BE2C (cell line): ENCODE data around the gene TMEM156.
A peak's percentile ranks its signal among the peaks of the same experiment; 100 is the strongest.
"Not testable (repeated sequence)": the region's sequence is repeated elsewhere in the genome, so short reads cannot be mapped to it uniquely, and the experiment has no call there.

Source experiments
- DNase-seq: peaks from one replicate; pipeline ENCODE4 v3.0.0-alpha.2; 2020
- H3K27me3 ChIP-seq: fragments of 250-450 bp; sonication (Bioruptor Pico); 2 replicates; pipeline ENCODE4 v1.5.1; 2020; ENCODE audit warnings: mild to moderate bottlenecking
- H3K36me3 ChIP-seq: fragments of 250-450 bp; sonication (Bioruptor Pico); 2 replicates; pipeline ENCODE4 v1.5.1; 2020; ENCODE audit warnings: mild to moderate bottlenecking
- H3K4me1 ChIP-seq: fragments of 250-450 bp; sonication (Bioruptor Pico); 2 replicates; pipeline ENCODE4 v1.5.1; 2020
- H3K4me3 ChIP-seq: 2 replicates; pipeline ENCODE4 v1.5.1; 2011; ENCODE audit warnings: low read depth, low read length
- H3K9me3 ChIP-seq: fragments of 250-450 bp; sonication (Bioruptor Pico); 2 replicates; pipeline ENCODE4 v1.5.1; 2020
- TF ChIP-seq, protein P1 (sequence below): IDR thresholded peaks from 2 replicates; pipeline ENCODE4 v1.5.1; 2012; ENCODE audit warnings: mild to moderate bottlenecking, low read depth, low read length

TMEM156 gene

DNA sequence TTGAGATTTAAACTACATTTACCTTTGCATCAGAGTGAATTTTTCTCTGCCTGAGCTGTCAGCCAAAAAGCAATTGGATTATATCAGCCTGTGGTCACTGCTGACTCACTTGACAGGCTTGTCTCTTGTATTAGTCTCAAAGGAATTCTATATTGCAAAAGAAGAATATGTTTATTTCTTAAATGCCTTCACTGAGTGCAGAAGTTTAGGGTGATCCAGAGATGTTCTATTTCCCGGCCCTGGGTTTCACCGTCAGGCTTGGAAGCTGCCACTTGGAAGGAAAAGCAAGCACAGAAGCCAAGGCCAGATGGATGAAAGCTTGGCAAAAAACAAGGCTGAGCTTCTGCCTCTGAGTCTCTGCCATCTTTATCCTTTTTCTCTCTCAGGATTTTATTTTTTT, 83.7 kb downstream of the TMEM156 start:
- H3K36me3 ChIP-seq = no peaks in the 10 kb centered on the region
- H3K4me3 ChIP-seq = no peak overlapping the region
- H3K4me1 ChIP-seq = no peaks in the 10 kb centered on the region
- no peaks in the 10 kb centered on the region for H3K9me3 ChIP-seq
- DNase-seq = no peak
- no peaks in the 10 kb centered on the region for H3K27me3 ChIP-seq
- TF ChIP-seq, protein P1, sequence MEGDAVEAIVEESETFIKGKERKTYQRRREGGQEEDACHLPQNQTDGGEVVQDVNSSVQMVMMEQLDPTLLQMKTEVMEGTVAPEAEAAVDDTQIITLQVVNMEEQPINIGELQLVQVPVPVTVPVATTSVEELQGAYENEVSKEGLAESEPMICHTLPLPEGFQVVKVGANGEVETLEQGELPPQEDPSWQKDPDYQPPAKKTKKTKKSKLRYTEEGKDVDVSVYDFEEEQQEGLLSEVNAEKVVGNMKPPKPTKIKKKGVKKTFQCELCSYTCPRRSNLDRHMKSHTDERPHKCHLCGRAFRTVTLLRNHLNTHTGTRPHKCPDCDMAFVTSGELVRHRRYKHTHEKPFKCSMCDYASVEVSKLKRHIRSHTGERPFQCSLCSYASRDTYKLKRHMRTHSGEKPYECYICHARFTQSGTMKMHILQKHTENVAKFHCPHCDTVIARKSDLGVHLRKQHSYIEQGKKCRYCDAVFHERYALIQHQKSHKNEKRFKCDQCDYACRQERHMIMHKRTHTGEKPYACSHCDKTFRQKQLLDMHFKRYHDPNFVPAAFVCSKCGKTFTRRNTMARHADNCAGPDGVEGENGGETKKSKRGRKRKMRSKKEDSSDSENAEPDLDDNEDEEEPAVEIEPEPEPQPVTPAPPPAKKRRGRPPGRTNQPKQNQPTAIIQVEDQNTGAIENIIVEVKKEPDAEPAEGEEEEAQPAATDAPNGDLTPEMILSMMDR = no peak

DNA sequence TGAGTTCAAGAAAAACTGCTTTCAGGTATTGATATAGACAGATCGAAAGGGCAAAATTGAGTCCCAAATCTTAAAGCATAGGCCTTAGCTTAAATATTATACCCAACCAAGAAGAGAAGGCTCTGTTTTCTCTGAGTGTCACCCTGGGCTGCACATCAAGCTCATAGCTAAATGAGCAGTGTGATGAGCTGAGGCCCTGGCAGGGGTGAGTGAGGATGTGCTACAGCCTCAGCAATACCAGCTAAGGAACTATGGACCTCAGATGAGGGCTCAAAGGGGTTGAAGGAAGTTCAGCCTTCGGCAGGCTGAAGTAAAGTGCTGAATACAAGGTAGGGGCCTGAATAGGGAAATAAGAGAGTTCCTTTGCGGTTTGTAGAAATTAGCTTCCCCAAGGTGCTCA, 85.3 kb downstream of the TMEM156 start:
- no peaks in the 10 kb centered on the region for H3K27me3 ChIP-seq
- H3K9me3 ChIP-seq = no peaks in the 10 kb centered on the region
- H3K4me1 ChIP-seq = peaks cover 9% of the 10 kb centered on the region
- H3K4me3 ChIP-seq = no peak overlapping the region
- no peak for DNase-seq
- TF ChIP-seq, protein P1 = no peak
- H3K36me3 ChIP-seq = no peaks in the 10 kb centered on the region

DNA sequence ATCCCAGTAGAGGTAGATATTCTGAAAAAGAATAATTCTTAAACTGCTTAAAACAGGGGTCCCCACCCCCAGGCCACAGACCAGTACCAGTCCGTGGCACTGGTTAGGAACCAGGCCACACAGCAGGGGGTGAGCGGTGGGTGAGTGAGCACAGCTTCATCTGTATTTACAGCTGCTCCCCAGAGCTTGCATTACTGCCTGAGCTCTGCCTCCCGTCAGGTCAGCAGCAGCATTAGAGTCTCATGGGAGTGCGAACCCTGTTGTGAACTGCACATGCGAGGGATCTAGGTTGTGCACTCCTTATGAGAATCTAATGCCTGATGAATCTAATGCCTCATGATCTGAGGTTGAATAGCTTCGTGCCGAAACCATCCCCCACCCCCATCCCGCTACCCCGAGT, 87.8 kb downstream of the TMEM156 start:
- Histone ChIP-seq H3K9me3 (no peaks in the 10 kb centered on the region), H3K27me3 (no peaks in the 10 kb centered on the region), H3K4me1 (peaks cover 10% of the 10 kb centered on the region), H3K36me3 (no peaks in the 10 kb centered on the region), H3K4me3 (no peak overlapping the region)
- no peak for DNase-seq
- TF ChIP-seq, protein P1 = no peak

DNA sequence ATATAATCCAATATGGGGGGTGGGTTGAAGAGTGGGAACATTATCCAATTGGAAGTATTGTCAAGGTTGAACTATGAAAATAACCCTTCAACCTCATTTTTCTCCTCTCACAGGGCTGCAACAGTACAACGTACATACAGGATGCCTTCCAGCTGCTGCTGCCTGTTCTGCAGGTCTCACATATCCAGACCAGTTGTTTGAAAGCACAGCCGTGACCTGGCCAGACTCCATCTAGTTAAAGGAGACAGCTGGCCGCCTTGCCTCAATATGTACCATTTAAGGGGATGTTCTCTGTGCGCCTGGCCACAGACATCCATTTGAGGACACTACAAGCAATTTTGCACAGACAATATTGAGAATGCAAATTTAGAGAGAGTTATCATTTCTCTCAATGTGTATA, 88.9 kb downstream of the TMEM156 start:
- Histone ChIP-seq H3K9me3 (no peaks in the 10 kb centered on the region), H3K36me3 (no peaks in the 10 kb centered on the region), H3K4me3 (no peak overlapping the region), H3K4me1 (peaks cover 10% of the 10 kb centered on the region), H3K27me3 (no peaks in the 10 kb centered on the region)
- DNase-seq = peak; percentile 76
- TF ChIP-seq, protein P1 = no peak

DNA sequence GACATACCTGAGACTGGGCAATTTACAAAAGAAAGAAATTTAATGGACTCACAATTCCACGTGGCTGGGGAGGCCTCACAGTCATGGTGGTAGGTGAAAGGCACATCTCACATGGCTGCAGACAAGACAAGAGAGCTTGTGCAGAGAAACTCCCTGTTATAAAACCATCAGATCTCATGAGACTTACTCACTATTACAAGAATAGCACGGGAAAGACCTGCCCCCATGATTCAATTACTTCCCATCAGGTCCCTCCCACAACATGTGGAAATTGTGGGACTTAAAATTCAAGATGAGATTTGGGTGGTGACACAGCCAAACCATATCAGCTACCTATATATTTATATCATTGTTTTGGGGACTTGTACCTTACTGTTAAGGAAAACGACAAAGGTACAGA, 90.3 kb downstream of the TMEM156 start:
- H3K4me1 ChIP-seq, H3K9me3 ChIP-seq, DNase-seq, H3K36me3 ChIP-seq, H3K27me3 ChIP-seq, H3K4me3 ChIP-seq: not testable (repeated sequence)

DNA sequence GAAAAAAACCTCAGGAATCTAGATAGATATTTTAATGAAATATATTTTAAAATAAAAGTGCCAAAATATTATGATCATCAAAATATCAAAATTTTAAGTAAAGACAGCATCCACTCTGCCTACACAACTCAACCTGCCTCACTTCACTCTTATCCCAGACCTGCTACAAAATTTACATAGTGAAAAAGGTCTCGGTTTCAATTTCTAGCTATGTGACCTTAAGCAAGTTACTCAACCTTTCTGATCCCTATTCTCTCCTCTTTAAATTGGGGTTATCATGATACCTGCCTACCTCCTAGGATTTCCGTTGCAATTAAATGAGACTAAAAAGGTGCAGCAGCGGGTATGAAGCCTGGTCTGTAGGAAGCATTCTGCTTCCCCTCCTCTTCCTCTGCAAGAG, 91.7 kb downstream of the TMEM156 start:
- H3K9me3 ChIP-seq = no peaks in the 10 kb centered on the region
- no peak for DNase-seq
- TF ChIP-seq, protein P1 = no peak
- H3K4me3 ChIP-seq = no peak overlapping the region
- H3K27me3 ChIP-seq = no peaks in the 10 kb centered on the region
- no peaks in the 10 kb centered on the region for H3K36me3 ChIP-seq
- H3K4me1 ChIP-seq = peaks cover 10% of the 10 kb centered on the region

DNA sequence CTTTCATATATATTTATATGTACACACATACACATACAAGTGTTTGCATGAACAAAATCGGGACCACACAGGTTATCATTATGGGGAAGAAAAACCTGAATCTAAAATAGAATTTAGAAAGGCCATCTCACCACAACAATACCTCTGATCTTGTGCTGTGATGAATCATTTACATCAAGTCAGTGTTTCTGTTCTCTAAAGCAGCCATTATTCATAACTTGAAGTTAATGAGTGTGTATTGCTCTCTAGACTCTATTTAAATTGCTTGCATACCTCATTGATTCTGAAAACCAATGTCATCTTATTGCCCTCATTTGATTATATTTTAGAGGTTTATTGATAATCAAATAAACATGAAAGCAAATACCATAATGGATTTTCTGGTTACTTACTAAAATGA, 93.0 kb downstream of the TMEM156 start:
- H3K36me3 ChIP-seq = no peaks in the 10 kb centered on the region

More for the DNA sequence above, 93.0 kb downstream of the TMEM156 start:
- no peak for DNase-seq
- TF ChIP-seq, protein P1 = no peak
- H3K27me3 ChIP-seq = no peaks in the 10 kb centered on the region
- H3K4me3 ChIP-seq = no peak overlapping the region
- H3K4me1 ChIP-seq = peaks cover 10% of the 10 kb centered on the region
- no peaks in the 10 kb centered on the region for H3K9me3 ChIP-seq
